ENCODE results near the gene ZNF697. TPM values are rescaled to one million over a fixed set of nuclear protein-coding genes. Genes with fewer than 3 reads are reported as not detected.
A peak's percentile ranks its signal among the peaks of the same experiment; 100 is the strongest.
"Not testable (repeated sequence)": the region's sequence is repeated elsewhere in the genome, so short reads cannot be mapped to it uniquely, and the experiment has no call there.

Gene ZNF697
- total RNA-seq = 10 to 100 TPM in 1 of 2 donors, 1 to 10 TPM in 1; 9.6 to 11.5 TPM
- long read RNA-seq, partial matches to known transcripts = 0 of 1 reads
- long read RNA-seq, other reads (novel, unspliced or antisense) = 1 of 1 reads

GRCh38 chr1:119647734-119648619, at the start of gene ZNF697:
ZNF697 (minus strand) TSS chr1:119648266; CDS start chr1:119626100, 22,166 bp downstream.
- DNase-seq = peak; percentile 99
- ATAC-seq = peak; percentile 95
- intact Hi-C loops (cut with DNase I) = no loop called here

- DNase-seq = no peak
- intact Hi-C loops (cut with DNase I) = no loop called here
- ATAC-seq = no peak
Measured at GRCh38 chr1:119697598-119697997, 49.5 kb upstream of the ZNF697 start.

DNA sequence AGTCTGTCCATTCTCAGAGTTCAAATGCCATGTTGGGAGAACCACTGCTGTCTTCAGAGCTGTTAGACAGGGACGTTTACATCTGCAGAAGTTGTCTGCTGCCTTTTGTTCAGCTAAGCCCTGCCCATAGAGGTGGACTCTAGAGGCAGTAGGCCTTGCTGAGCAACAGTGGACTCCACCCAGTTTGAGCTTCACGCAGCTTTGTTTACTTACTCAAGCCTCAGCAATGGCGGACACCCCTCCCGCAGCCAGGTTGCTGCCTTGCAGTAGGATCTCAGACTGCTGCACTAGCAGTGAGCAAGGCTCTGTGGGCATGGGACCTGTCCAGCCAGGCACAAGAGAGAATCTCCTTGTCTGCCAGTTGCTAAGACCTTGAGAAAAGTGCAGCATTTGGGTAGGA, 48.8 kb upstream of the ZNF697 start:
- ATAC-seq; intact Hi-C loops (cut with DNase I); DNase-seq: not testable (repeated sequence)

DNA sequence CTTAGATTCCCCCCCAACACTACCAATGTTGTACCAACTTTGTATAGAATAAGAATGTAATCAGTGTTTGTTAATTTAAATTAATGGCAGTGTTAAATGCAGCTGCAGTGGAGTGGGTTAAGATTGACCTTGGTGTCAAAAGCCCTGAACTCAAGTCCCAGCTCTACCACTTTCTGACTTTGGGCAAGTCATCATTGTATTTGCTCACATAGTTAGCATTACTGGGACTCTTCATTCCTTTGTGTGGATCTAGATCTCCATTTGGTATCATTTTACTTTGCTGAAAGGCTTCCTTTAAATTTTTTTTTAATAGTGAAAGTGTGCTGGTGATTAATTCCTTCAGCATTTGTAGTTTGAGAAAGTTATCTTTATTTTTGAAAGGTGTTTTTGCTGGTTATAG, 41.4 kb upstream of the ZNF697 start:
- intact Hi-C loops (cut with DNase I) = no loop called here
- ATAC-seq (no peak), DNase-seq (no peak)

GRCh38 chr1:119688810-119689209, 40.7 kb upstream of the ZNF697 start:
- no peak for DNase-seq

DNA sequence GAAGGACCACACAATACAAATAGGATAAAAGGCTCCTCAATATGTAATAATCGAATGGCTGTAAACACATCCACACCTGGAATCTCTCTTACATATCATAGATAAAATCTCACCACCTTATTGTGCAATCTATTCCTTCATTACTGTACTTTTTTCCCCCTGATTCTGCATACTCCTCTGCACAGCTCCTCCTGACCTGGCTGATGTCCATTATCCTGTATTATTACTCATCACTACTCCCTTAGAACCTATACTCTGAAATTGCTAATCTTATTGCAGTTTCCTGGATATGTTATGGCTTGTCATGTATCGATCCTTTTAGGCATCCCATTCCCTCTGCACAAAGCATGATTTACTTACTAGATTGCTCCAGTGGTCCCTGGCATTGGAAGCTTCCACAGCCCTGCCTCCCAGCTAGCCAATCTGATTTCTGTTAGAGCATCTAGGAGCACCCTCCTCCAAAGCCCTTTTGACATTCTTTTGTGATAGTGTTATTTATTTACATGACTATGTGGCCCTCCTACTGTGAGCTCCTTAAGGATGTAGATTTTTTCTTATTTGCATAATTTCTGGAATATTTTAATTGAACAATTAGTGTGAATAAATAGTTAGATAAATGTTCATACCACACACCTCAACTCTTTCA, 39.5 kb upstream of the ZNF697 start:
- ATAC-seq (peak in 1 of 2 donors; percentile 58), DNase-seq (no peak)

More at GRCh38 chr1:119688810-119689209, 40.7 kb upstream of the ZNF697 start:
- intact Hi-C loops (cut with DNase I) = no loop called here
- ATAC-seq = no peak

GRCh38 chr1:119686661-119687060, 38.6 kb upstream of the ZNF697 start:
- ATAC-seq (peak in 1 of 2 donors; percentile 33), DNase-seq (no peak)
- intact Hi-C loops (cut with DNase I) = no loop called here

More for the DNA sequence above, 39.5 kb upstream of the ZNF697 start:
- intact Hi-C loops (cut with DNase I) = no loop called here

GRCh38 chr1:119683893-119684292, 35.8 kb upstream of the ZNF697 start:
- ATAC-seq (no peak), DNase-seq (no peak)
- intact Hi-C loops (cut with DNase I) = no loop called here

DNA sequence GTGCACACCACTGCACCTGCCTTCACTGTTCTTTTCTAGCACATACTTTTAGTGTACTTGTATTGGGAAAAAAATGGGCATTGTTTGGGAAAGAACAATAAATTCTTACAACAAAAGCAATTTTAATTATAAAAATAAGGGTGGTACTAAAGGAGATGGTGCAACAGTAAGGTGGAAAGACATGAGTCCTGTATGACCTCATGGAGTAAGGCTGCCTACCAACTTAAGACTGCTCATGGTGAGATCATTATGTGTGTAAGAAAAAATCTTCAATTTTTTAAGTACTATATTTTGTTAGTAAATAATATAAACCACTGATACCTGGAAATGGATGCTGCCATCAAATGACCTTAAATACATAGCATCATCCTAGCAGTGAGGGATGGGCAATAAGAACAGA, 34.1 kb upstream of the ZNF697 start:
- ATAC-seq = no peak
- no peak for DNase-seq
- intact Hi-C loops (cut with DNase I) = no loop called here

DNA sequence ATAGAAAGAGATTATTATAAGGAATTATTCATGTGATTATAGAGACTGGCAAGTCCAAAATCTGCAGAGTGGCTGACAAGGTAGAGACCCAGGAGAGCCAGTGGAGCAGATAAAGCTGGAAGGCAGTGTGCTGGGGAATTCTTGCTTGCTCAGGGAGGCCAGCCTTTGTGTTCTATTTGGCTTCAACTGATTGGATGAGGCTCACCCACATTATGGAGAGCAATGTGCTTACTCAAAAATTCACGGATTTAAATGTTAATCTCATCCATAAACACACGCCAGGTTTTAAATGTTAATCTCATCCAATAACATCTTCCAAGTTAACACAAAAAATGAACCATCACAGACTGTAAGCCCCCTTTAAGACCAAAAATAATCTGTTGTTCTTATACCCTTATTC, 33.5 kb upstream of the ZNF697 start:
- DNase-seq = no peak
- intact Hi-C loops (cut with DNase I) = no loop called here
- ATAC-seq = no peak

DNA sequence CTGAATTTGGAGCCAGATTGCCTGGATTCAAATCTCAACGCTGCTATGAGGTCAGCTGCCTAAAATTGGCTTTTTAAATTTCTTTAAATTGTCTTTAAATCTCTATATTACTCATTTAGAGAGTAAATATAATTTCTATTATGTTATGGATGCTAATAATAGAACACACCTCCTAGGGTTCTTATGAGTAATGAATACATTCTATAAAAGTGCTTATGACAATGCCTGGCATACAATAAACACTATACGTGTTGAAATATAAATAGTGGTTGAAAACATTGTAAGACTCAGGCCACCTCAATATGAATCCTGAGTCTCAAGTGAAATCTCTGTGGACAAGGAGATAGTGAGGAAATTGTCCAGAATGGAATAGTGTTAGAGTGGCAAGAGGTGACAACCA, 32.7 kb upstream of the ZNF697 start:
- no peak for DNase-seq
- intact Hi-C loops (cut with DNase I) = no loop called here
- no peak for ATAC-seq

DNA sequence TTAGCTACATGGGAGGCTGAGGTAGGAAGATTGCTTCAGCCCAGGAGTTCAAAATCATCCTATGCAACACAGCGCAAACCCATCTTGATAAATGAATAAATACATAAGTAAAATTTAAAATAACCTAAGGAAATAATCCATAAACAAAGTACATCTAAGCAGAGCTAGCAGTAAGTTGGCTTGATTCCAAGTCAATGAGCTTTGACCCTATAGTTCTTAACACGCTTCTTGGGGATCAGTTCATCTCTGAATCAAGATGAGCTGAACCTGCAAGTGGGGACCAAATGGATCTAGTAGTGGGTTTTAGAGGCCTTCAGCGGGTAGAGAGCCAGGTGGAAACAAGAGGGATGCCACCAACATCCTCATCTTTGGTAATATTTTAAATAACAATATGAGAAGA, 32.1 kb upstream of the ZNF697 start:
- ATAC-seq = no peak
- intact Hi-C loops (cut with DNase I) = no loop called here

GRCh38 chr1:119679223-119679622, 31.2 kb upstream of the ZNF697 start:
- ATAC-seq (no peak), DNase-seq (no peak)
- intact Hi-C loops (cut with DNase I) = loop anchor here (5.0 to 10.0 kb wide), 2 partner anchors 67 to 204 kb away; no protein-coding TSS in a partner anchor

More for the DNA sequence above, 32.1 kb upstream of the ZNF697 start:
- no peak for DNase-seq

- ATAC-seq (peak; percentile 22 to 73), DNase-seq (peak; percentile 36)
- intact Hi-C loops (cut with DNase I) = loop anchor here (5.0 to 10.0 kb wide), 2 partner anchors 64 to 202 kb away; no protein-coding TSS in a partner anchor
Measured at GRCh38 chr1:119676571-119677206, 28.6 kb upstream of the ZNF697 start.

DNA sequence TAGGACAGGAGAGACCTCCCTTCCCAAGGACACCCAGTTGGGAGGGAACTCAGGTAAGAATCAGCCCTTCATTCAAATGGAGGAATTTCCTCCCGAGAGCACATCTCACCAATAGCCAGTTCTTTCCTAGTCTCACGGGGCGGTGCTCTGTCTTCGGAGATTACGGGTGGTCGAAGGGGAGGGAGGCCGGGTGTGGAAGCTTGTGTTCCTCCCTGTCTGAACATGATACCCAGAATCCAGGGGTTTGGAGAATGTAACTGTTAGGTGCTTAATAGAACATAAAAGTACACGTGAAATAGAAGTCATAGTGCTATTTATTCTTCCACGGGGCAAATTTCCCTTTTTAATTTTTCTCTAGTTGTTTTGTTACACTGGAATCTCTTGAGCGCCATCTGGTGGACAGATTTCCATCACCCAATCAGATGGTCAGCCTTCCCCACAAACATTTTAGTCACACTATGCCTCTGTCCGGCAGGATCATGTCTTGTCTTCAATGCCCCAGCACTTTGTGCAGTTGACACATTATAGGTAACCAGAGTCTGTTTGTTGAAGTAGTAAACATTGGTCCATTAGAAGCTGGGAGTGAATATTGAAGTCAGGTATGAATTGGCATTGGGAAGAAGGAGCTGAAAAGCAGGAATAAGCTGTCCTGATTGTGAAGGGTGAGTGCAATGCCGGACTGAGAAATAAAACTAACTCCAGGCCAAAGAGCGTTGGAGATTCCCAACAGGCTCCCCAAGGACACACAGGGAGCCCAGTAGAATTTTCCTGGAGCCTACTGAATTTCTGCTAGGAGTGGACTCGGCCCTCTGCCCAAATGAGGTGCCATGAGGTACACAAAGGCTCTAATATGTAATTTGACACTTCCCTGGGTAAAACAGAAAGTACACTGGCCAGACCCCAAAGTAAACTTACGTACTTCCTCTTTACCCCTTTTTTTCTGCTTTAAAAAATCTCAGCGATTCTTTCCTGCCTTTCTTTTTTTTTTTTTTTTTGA, 27.6 kb upstream of the ZNF697 start:
- intact Hi-C loops (cut with DNase I) = loop anchor here (5.0 to 10.0 kb wide), 2 partner anchors 63 to 201 kb away; no protein-coding TSS in a partner anchor
- ATAC-seq (peak; percentile 74 to 87), DNase-seq (peak; percentile 84)

GRCh38 chr1:119674835-119675289, 26.8 kb upstream of the ZNF697 start:
- intact Hi-C loops (cut with DNase I) = loop anchor here (5.0 to 10.0 kb wide), 2 partner anchors 63 to 200 kb away; no protein-coding TSS in a partner anchor
- ATAC-seq = peak in 1 of 2 donors; percentile 73
- DNase-seq = peak; percentile 51

GRCh38 chr1:119674111-119674526, 26.1 kb upstream of the ZNF697 start:
- intact Hi-C loops (cut with DNase I) = loop anchor here in 1 of 2 donors (10.0 kb wide), 1 partner anchor 199 kb away; no protein-coding TSS in a partner anchor
- ATAC-seq (peak in 1 of 2 donors; percentile 42), DNase-seq (no peak)

All from left cardiac atrium (tissue), 4 donors.